Keratinocyte (primary cell): ENCODE data around the gene MYCL. TPM values are rescaled to one million over a fixed set of nuclear protein-coding genes. Genes with fewer than 3 reads are reported as not detected.

Source experiments
- DNase-seq: peaks from one replicate; pipeline ENCODE4 v3.0.0-alpha.2; 2011; ENCODE audit warnings: low read depth, missing footprints, low spot score
- FAIRE-seq: peaks from 2 replicates; lab custom pipeline; 2011; peaks lifted over from hg19 to GRCh38; lab: Jason Lieb, UNC
- H2AFZ ChIP-seq: 2 replicates; pipeline ENCODE4 v1.6.0; 2012; ENCODE audit warnings: low read length, control low read depth, inconsistent platforms; ENCODE audit not compliant: control insufficient read depth
- H3K27ac ChIP-seq: 2 replicates; pipeline ENCODE4 v1.5.1; 2011; ENCODE audit warnings: low read length; ENCODE audit not compliant: control insufficient read depth, insufficient read depth
- H3K27me3 ChIP-seq: 3 replicates; pipeline ENCODE4 v1.6.0; 2011; ENCODE audit warnings: low read length; ENCODE audit not compliant: control insufficient read depth, insufficient read depth; ENCODE audit errors: extremely low read depth
- H3K36me3 ChIP-seq, 2 experiments: 2 replicates in 1 of 2; 3 replicates in 1 of 2; pipeline ENCODE4 v1.5.1; 2011; ENCODE audit warnings: low read length in 2 of 2, mild to moderate bottlenecking in 1 of 2; ENCODE audit not compliant: control insufficient read depth in 2 of 2, insufficient read depth in 2 of 2; ENCODE audit errors: extremely low read depth in 1 of 2
- H3K4me1 ChIP-seq: 3 replicates; pipeline ENCODE4 v1.5.1; 2011; ENCODE audit warnings: low read length; ENCODE audit not compliant: control insufficient read depth, insufficient read depth; ENCODE audit errors: extremely low read depth
- H3K4me2 ChIP-seq: 3 replicates; pipeline ENCODE4 v1.6.0; 2011; ENCODE audit warnings: low read depth, low read length; ENCODE audit not compliant: control insufficient read depth, insufficient read depth; ENCODE audit errors: extremely low read depth
- H3K4me3 ChIP-seq, 3 experiments: fragments of 200-600 bp in 1 of 3; sonication (generic) in 1 of 3; 2 replicates in 2 of 3; 3 replicates in 1 of 3; pipeline ENCODE4 v1.5.1; 2011 to 2016; ENCODE audit warnings: low read length in 3 of 3, mild to moderate bottlenecking in 3 of 3, control low read depth in 2 of 3, inconsistent platforms in 1 of 3, low read depth in 1 of 3, mixed read lengths in 1 of 3, mixed run types in 1 of 3, moderate library complexity in 1 of 3; ENCODE audit not compliant: control insufficient read depth in 2 of 3, insufficient read depth in 2 of 3; ENCODE audit errors: extremely low read depth in 1 of 3
- H3K79me2 ChIP-seq: 2 replicates; pipeline ENCODE4 v1.6.0; 2012; ENCODE audit warnings: low read length; ENCODE audit not compliant: control insufficient read depth, insufficient read depth
- H3K9ac ChIP-seq: 3 replicates; pipeline ENCODE4 v1.6.0; 2011; ENCODE audit warnings: low read length; ENCODE audit not compliant: control insufficient read depth, insufficient read depth; ENCODE audit errors: extremely low read depth
- H3K9me1 ChIP-seq: 3 replicates; pipeline ENCODE4 v1.6.0; 2011; ENCODE audit warnings: low read length; ENCODE audit not compliant: control insufficient read depth, insufficient read depth; ENCODE audit errors: extremely low read depth
- H3K9me3 ChIP-seq: 2 replicates; pipeline ENCODE4 v1.5.1; 2012; ENCODE audit warnings: low read depth, low read length; ENCODE audit not compliant: control insufficient read depth
- H4K20me1 ChIP-seq: 3 replicates; pipeline ENCODE4 v1.6.0; 2011; ENCODE audit warnings: low read length; ENCODE audit not compliant: control insufficient read depth, insufficient read depth; ENCODE audit errors: extremely low read depth
- EZH2 ChIP-seq: IDR thresholded peaks from one replicate; pipeline ENCODE4 v1.6.1; 2012; ENCODE audit warnings: inconsistent platforms, mild to moderate bottlenecking, low read length, moderate library complexity
- dilution Hi-C: fragments of 300-500 bp; cut with MboI; formaldehyde crosslinking; loops from one replicate; pipeline ENCODE4 v1.7.0; 2020; ENCODE audit warnings: low sequenced_read_pairs; ENCODE audit not compliant: extremely low pct_ligation_motif_present
- polyA plus RNA-seq, 5 experiments: library from polyadenylated mRNA; depleted of rRNA in 3 of 5; stranded (reverse) in 3 of 5; stranded (forward) in 1 of 5; unstranded in 1 of 5; fragments of >200 nt; gene quantifications; 1 replicate in 1 of 5; 2 replicates in 3 of 5; 3 replicates in 1 of 5; pipeline versions ENCODE4 v1.2.1 to v1.2.3, GENCODE V29; 2011 to 2012; ENCODE audit warnings: missing spikeins in 2 of 5, low read depth in 1 of 5, low replicate concordance in 1 of 5
- TF ChIP-seq, protein P1 (sequence below), 3 experiments: IDR thresholded peaks in 1 of 3; conservative IDR thresholded peaks in 1 of 3; optimal IDR thresholded peaks in 1 of 3; 2 replicates in 2 of 3; 3 replicates in 1 of 3; pipeline versions ENCODE3 to v1.5.1; 2011; ENCODE audit warnings: low read length in 3 of 3, mild to moderate bottlenecking in 3 of 3, moderate library complexity in 2 of 3, control low read depth in 1 of 3, inconsistent platforms in 1 of 3; ENCODE audit not compliant: insufficient read depth in 2 of 3; ENCODE audit errors: extremely low read depth in 1 of 3

MYCL gene
- polyA plus RNA-seq, 1 donor (not counting 4 experiments of a cell fraction or from before 2014, with no cell fraction given): 5.4 TPM

DNA sequence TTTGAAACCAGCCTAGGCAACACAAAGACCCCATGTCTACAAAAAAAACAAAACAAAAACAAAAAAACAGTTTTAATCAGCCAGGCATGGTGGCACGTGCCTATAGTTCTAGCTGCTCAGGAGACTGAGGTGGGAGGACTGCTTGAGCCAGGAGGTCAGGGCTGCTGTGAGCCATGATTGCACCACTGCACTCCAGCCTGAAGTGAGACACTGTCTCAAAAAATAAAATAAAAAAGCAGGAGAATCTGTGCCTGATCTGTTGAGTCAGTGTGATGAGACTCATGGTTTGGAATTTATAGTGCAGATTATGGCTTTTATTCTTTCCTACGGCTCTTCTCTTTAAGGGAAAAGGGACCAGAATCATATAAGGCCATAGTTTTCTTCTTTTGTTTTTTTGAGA lies 35.0 kb downstream of the MYCL start:
- DNase-seq: no peak
- no peaks in the 10 kb centered on the region for H3K9me3 ChIP-seq
- H3K9ac ChIP-seq: no peak overlapping the region
- peaks cover 72% of the 10 kb centered on the region for H3K79me2 ChIP-seq
- TF ChIP-seq EZH2: no peak
- TF ChIP-seq, protein P1, sequence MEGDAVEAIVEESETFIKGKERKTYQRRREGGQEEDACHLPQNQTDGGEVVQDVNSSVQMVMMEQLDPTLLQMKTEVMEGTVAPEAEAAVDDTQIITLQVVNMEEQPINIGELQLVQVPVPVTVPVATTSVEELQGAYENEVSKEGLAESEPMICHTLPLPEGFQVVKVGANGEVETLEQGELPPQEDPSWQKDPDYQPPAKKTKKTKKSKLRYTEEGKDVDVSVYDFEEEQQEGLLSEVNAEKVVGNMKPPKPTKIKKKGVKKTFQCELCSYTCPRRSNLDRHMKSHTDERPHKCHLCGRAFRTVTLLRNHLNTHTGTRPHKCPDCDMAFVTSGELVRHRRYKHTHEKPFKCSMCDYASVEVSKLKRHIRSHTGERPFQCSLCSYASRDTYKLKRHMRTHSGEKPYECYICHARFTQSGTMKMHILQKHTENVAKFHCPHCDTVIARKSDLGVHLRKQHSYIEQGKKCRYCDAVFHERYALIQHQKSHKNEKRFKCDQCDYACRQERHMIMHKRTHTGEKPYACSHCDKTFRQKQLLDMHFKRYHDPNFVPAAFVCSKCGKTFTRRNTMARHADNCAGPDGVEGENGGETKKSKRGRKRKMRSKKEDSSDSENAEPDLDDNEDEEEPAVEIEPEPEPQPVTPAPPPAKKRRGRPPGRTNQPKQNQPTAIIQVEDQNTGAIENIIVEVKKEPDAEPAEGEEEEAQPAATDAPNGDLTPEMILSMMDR (optimal IDR thresholded peaks at IDR 0.05 in 1 of 3, IDR thresholded peaks at IDR 0.05 in 1 of 3, conservative IDR thresholded peaks at IDR 0.05 in 1 of 3; ENCODE audit: extremely low read depth in 1 of 3, insufficient read depth in 2 of 3, low read length in 3 of 3): no peak
- dilution Hi-C loops: no loop called here
- no peaks in the 10 kb centered on the region for H3K27me3 ChIP-seq
- no peaks in the 10 kb centered on the region for H4K20me1 ChIP-seq
- peaks cover 2% of the 10 kb centered on the region for H3K9me1 ChIP-seq
- H3K27ac ChIP-seq: no peak overlapping the region
- H3K4me3 ChIP-seq: no peak overlapping the region
- H3K4me1 ChIP-seq: no peaks in the 10 kb centered on the region
- no peak overlapping the region for H3K4me2 ChIP-seq
- FAIRE-seq: no peak
- H2AFZ ChIP-seq: no peak overlapping the region
- H3K36me3 ChIP-seq: peaks cover 0 to 6% of the 10 kb centered on the region in 2 experiments

DNA sequence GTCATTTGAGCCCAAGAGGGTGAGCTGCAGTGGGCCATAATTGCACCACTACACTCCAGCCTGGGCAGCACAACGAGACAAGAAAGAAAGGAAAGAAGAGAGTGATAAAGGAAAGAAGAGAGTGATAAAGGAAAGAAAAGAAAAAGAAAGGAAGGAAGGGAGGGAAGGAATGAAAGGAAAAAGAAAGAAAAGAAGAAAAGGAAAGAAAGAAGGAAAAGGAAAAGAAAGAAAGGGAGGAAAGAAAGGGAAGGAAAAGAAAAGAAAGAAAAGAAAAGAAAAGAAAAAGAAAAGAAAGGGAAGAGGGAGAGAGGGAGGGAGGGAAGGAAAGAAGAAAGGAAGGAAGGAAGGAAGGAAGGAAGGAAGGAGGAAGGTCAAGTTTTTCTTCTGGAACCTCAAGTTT lies 36.0 kb downstream of the MYCL start:
- H2AFZ ChIP-seq: no peak overlapping the region
- peaks cover 0 to 6% of the 10 kb centered on the region in 2 experiments for H3K36me3 ChIP-seq
- H3K9ac ChIP-seq: no peak overlapping the region
- TF ChIP-seq, protein P1 (optimal IDR thresholded peaks at IDR 0.05 in 1 of 3, IDR thresholded peaks at IDR 0.05 in 1 of 3, conservative IDR thresholded peaks at IDR 0.05 in 1 of 3; ENCODE audit: extremely low read depth in 1 of 3, insufficient read depth in 2 of 3, low read length in 3 of 3): no peak
- no peak for TF ChIP-seq EZH2
- peaks cover 2% of the 10 kb centered on the region for H3K9me1 ChIP-seq
- H3K27ac ChIP-seq: no peak overlapping the region
- no peak for DNase-seq
- dilution Hi-C loops: no loop called here
- no peaks in the 10 kb centered on the region for H4K20me1 ChIP-seq
- no peak overlapping the region for H3K4me3 ChIP-seq
- no peak for FAIRE-seq
- H3K4me1 ChIP-seq: no peaks in the 10 kb centered on the region
- peaks cover 71% of the 10 kb centered on the region for H3K79me2 ChIP-seq
- no peak overlapping the region for H3K4me2 ChIP-seq
- H3K9me3 ChIP-seq: no peaks in the 10 kb centered on the region
- H3K27me3 ChIP-seq: no peaks in the 10 kb centered on the region
